Right hindlimb (tissue), 1 donor: ENCODE measurements around the gene PTPRM.

Experiments
- DNase-seq: peaks from one replicate; pipeline ENCODE4 v3.0.0-alpha.2; 2018

The PTPRM gene

DNA sequence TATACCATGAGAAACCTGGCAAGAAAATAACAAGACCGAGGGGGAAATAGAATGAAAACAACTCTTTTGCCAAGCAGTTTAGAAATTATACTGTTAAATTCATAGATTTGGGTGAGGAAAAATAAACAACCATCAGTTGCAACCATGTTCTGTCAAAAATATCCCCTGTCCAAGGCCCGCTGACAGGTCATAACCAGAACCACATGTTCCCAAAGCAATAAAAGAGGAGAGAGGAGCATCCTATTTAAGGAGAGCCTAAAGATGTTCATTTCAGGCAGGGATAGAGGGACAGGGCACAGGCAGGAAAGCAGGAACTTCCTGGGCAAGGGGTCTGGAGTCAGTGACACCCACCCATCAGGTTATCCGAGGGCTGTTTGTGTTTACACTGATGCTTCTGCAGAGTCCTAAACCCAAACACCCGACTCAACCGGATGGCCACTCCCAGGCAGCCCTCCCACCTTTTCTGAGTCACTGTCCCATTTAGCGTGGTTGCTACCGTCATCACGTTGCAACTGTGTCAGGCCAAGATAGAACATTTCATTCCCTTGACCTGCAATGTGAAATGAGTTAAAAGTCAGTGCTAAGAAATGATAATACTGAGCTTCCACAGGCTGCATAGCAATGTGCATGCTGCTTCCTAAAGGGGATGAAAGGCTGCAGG is 573.9 kb downstream of the PTPRM start:
- DNase-seq: no peak

DNA sequence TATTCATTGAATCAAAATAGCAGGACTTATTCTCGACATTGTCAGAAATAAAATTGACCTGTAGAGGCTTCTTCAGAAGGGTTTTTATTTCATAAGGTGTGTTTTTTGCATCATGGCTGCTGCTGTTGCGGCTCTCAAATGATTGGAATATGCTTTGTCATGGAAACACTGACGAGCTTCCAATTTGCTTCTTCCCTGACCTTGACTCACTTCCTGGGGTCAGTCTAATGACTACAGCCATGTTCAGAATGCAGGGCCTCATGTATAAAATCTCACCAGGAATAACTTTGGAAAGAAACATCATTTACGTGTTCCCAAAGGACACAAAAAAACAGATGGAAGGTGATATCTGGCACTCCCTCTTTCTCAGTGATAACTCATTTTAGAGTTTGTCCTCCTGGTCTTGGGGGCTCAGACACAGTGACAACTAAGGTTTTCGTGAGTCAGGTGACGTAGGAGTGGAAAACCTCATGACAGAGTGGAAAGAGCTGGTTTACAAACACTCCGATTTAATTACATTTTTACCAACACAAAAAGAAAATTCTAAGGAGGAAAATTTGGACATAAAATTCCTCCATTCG is 575.1 kb downstream of the PTPRM start:
- no peak for DNase-seq

DNA sequence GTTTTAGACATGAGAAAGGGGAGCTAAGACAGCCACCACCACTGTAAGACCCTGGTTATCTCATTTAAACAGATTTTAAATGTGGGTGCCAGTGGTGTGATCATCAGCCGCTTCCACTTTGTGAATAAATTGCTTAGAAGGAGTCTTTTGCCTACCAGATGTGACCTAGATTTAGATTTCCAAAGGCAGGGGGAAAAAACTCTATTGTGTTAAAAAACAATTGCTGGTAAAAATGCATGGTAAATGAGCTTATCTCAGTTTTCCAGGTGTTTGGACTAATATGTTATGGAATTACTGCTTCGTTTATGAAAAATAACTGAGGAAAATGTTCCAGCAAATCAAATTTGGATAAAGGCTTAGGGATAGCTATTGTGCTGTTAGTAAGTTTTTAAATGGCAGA is 575.8 kb downstream of the PTPRM start:
- no peak for DNase-seq

DNA sequence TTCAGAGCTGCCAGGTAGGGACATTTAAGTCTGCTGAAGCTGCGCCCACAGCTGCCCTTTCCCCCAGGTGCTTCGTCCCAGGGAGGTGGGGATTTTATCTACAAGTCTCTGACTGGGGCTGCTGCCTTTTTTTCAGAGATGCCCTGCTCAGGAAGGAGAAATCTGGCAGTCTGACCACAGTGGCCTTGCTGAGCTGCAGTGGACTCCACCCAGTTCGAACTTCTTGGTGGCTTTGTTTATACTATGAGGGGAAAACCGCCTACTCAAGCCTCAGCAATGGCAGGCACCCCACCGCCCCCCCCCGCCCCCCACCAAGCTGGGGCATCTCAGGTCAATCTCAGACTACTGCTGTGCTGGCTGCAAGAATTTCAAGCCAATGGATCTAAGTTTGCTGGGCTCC is 584.1 kb downstream of the PTPRM start:
- no peak for DNase-seq

DNA sequence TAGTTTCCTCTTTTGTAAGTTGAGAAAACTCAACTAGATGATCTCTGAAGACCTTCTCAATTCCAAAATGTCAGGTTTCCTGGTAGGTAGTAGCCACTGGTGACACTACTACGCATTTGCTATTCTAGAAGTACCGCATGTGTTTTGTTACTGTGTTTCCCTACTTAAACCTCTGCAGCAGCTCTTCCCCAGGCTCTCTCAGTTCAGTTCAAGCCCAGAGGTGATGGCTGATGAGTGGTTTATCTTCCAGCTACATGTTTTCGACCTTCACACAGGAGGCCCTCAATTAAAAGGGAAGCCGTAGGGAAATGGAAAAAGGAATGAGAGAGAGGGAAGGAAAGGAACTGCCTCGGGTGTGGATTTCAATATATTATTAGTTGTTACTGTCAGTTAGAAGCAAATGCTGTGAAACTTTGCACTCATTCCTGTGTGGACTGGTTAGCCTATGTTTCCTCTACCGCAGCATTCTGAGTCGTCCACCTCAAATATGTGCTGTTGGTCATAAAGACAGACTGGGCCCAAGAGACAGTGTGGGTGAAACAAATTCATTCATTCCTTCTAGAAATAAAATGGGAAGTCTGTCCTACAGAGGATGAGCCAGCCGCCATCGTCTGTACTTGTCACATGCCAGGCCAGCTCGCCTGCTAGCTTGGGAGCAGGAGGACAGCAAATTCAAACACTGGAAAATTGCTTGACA is 586.9 kb downstream of the PTPRM start:
- DNase-seq: no peak

DNA sequence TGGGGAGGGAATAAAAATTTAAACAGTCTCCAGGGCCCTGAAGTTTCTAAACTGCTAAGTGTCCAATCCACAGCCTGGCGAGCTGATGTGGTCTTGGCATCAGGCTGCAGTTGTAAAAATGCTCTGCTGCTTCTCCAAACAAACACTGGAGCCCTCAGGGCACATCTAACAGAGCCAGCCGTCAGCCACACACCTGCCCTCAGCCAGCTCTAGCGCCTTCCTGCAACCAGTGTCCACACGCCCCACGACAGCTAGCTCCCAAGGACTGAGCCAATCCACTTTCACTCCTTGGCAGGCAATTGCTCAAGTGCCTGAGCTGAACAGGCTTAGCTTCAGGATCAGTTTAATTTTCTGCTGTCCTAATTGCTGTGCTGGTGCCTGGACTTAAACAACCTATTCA is 595.7 kb downstream of the PTPRM start:
- DNase-seq: no peak

DNA sequence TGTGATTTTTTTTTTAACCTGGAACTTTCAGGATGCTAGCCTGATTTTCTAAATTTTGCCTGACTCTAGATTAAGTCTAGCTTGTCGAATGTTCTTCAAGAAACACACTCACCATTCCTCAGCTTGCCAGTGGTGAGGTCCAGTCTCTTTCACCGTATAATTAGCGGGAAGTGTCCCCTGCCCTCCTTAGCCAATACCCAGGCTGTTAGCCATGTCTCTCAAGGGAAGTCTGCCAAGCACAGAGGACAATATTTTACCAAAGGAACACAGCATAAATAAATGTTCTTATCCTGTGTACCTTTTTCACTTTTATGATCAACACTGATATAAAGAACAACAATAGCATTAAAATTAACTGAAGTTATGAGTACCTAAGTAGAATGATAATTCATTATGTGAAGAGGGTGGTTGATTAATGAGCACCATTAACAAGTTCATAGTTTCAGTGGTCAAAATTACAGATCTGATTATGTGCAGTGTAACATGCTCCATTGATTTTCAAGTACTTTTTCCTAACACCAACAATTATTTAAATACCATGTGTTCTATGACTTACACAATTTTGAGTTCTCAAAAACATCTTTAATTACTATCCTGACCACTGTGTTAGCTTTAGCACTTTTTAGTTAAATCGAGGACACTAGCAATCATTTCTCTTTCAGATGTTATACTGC is 596.3 kb downstream of the PTPRM start:
- DNase-seq: no peak

DNA sequence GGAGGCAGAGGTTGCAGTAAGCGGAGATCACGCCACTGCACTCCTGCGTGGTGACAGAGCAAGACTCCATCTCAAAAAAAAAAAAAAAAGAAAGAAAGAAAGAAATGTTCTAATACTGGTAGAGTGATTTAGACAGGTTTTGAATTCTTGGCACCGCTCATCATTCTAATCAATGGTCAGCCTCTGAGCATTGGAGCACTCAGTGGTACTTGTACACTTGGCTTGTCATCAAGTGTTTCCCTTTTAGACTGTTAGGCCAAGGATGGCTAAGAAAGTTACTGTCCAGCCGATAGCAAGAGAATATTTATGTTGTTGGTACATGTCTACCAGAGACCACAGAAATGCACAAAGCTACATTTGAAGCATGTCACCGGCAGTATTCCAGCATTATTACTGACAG is 598.0 kb downstream of the PTPRM start:
- DNase-seq: no peak

DNA sequence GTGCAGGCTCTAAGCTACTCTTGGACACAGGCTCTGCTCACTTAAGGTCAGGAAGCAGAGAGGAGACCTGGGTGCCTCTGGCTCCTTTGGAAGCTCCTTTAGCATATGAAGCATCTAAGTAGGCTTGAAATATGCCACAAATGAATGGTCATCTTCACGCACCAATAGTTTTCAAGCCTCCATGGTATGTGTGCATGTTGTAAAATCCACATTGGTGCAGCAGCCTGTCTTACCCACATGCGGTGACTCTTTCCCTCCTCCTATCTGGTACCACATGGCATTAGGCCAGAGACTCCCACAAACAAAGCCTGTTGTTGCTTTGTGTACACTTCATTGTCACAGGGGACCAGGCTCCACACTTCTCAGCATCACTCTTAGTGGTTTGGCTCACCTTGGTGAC is 599.9 kb downstream of the PTPRM start:
- no peak for DNase-seq

DNA sequence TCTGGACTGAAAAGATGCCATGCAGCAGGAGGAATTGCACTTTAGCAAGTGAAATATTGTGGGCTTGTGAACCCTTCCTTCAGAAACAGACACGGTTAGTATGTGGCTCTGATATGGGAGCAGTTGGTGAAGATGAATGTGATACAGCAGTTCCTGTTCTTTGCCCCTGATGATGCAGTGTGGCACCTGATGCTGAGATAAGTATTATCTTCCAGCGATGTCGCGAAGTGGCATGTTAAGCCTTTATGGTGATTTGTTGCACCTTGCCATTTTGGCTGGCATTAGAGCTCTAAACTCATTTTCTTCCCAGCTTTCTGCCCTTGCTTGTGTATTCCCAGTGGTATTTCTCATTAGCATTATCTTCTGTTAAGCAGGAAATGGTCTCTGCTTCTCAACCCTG is 600.6 kb downstream of the PTPRM start:
- DNase-seq: no peak

DNA sequence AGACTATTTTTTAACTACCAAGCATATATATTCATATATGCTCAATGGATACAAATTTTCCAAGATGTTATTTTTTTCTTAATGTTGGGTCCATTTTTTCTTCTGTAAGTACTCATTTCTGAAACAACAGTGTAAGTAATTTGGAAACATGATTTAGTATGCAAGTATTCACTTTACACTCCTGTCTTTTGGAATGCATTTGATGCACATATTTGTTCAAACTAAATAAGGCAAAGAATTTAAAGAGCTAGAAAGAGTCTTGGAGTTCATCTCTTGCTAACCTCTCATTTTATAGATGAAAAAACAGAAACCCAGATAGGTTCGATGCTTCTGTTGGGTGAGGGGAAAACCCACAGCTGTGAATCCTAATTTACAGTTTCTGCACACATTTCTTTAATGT is 602.6 kb downstream of the PTPRM start:
- no peak for DNase-seq

DNA sequence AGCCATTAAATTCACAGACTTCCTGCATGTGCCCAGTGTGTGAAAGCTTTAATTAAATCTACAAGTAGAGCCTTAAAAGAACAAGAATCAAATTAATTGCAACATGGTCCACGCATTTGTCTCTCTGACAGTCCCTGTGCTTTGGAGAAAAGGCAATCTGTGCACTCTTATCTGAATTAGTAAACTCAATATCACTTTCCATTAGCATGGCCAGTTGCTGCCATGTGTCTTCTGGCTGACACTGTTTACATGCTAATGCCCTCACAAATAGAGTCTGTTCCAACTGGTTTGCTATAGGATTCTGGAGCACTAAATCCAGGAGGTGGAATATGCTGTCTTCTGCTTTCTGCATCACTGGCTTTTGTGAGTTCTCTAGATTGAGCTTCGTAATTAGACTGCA is 607.7 kb downstream of the PTPRM start:
- no peak for DNase-seq

DNA sequence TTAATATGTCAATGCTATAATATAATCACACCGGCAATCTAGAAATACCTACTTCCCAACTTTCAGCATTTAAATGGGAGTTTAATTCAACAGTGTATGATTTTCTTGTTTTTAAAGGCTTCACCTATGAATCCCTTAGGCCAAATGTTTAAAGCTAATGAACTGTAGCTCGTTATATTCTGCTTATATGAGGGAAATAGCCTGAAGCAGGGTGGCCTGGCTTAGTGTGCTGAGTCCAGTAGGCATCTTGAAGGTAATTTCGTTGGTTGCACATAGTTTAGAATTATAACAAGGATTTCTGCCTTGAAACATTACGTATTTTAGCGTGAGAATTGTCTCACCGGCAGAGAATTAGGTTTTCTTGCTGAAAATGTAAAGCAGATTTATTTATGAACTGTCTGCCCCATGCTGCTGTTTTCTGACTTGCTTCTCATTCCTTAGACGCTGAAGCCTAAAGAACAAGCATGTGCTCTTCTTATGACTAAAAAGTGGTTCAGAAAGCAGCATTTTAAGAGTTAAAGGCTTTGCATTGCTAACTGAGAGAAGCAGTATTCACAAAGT is 608.5 kb downstream of the PTPRM start:
- DNase-seq: no peak

DNA sequence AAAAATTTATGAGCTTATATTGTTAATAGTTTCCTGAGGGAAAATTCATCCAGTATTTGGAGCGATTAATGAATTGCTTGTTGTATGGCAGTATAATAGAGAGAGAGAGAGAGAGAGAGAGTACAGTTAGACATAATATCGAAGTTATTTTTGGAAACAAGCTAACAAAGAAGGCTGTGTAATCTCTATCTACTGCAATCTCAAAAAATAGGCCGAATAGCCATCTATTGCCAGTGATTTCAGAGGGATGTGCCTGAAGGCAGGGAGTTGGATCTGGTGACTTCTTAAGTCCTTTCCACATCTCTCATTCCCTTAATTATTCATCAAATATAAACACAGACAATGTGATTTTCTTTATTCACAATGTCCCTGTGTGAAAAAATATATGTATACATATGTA is 609.0 kb downstream of the PTPRM start:
- no peak for DNase-seq

DNA sequence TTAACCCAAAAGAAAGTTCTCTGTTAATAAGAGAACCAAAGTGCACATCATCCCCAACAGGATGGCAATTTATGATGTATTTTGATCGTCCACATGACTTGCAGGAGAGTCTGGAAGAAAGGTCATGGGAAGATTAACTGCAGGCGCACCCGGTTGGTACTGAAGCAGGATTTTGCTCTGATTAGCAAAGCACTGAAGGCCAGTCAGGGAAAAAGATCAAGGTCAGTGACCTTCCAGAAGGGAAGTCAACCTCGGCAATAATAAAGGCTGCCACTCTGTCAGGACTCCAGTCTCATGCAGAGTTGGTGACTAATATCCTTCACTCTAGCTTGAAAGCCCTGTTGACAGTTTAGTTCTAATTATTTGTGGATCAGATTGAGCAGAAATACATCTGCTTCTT is 609.4 kb downstream of the PTPRM start:
- no peak for DNase-seq

DNA sequence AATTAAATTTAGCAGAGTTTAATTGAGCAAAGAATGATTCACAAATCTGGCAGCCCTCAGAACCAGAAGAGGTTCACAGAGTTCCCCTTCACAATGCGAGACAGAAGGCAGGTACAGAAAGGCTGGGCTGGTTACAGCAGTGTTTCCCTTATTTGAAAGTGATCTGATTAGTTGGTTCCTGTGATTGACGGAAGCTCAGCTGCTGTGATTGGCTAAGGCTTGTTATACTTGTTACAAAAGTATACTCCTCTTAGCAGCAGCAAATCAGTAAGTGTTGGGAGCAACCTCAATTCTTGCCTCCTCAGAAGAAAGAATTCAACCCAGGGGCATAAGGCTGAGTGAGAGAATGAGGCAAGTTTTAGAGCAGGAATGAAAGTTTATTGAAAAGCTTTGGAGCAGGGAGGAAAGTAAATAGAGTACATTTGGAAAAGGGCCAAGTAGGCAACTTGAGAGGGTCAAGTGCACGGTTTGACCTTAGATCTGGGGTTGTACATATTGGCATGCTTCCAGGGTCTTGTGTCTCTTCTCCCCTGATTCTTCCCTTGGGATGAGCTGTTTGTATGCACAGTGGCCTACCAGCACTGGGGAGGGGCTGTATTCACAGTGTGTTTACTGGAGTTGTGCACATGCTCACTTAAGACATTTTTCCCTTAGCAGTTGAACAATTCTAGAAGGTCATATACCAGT is 610.4 kb downstream of the PTPRM start:
- DNase-seq: no peak

DNA sequence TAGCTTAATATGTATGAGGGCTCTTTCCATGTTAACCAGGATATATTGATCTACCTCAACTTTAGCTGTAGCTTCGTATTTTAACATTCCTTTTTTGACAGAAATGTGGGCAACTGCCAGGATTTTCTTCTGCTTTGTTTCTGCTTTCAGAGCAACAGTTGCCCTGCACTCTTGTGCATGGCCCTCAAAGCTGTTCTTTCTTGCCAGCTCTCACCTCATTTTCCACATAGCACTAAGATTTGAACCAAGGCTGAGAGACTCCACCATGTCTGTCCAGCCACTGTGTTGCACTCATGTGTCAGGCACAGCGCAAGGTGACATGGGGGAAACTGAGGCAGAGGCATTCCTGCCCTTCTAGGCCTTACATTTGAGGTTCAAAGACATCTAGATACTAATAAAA is 619.3 kb downstream of the PTPRM start:
- no peak for DNase-seq

DNA sequence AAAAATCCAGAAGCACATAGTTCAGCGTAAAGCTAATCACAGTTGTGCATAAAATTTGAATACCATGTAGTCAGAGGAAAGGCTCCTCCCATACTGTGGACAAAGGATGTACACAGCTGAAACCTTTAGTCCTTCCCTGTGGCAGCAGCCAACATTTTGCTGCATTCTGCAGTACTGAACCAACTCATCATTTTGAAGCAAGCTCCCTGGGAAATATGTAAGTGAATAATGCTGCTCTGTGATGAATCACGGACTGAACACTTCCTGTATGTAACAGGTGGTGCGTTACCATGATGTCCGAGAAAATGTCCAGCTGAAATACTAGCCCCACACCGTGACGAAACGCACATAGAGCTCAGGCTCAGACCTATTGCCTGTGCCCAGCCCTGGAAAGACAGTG is 621.1 kb downstream of the PTPRM start:
- no peak for DNase-seq

DNA sequence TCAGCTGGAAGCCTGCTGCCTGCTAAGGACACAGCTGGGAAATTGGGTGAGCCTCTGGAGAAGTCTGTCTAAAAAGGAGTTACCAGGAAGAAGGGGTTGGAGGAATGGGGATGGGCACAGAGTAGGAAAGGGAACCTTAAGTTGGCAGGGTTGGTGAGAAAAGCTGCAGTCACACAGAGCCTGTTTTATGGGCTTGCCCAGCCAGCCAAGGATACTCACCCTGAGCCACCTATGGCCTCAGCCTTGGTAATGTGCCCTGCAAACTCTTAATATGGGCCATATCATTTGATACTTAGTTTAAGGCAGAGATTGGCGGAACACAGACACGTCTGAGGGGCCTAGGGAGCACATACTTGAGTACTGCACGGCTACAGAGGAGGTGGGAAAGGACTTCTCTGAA is 623.9 kb downstream of the PTPRM start:
- DNase-seq: no peak

DNA sequence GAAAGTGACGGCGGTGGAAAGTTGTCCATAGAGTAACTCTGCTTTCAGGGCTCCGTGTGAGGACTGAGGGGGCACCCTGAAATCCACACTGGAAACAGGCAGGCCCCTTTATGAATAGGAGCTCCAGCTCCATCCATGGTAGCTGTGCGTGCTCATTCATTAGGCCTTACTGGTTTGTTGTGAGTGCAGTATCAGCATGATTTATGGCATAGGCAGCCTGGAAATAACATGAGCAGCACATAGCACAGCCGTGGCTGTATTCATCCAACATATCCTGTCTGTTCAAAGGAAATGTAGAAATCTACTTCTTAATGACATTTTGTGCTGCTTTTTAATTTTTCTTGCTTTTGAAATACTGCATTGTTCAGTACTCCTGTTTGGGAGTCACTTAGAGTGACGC is 627.3 kb downstream of the PTPRM start:
- DNase-seq: no peak

DNA sequence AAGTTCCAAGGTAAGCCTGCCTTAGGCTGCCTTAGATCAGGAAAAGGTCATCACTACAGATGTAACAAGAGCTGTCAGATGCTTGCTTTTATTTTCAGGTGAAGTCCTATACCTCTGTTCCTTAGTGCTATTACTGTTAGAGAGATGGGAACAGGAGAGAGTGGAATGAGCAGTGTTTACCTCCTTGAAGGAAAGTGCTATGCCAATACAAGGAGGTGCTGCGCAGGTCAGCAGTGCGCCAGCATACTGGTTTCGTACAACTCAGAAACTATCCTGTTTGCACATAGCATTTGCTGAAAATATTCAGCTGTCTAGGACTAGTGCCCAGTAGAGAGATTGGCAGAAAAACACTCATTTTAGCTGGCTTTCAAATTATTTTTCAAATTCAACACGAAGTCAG is 629.1 kb downstream of the PTPRM start:
- DNase-seq: no peak

DNA sequence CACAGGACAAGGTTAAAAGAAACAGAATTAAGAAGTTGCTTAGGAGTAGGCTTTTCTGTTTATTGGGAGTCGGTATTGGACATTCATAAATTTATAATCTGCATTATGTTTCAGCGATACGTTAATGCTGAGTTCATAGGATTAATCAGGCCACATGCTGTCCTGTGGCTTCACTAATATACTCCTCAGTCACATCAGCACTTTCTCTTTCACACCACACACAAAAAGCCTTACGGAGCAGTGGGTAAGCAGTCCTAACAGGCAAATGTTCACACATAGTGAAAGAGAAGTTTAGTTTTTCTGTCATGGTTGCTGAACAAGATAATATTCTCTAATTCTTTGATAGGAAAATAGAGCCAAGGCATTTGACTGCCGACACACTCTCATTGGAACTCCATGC is 630.4 kb downstream of the PTPRM start:
- DNase-seq: no peak

DNA sequence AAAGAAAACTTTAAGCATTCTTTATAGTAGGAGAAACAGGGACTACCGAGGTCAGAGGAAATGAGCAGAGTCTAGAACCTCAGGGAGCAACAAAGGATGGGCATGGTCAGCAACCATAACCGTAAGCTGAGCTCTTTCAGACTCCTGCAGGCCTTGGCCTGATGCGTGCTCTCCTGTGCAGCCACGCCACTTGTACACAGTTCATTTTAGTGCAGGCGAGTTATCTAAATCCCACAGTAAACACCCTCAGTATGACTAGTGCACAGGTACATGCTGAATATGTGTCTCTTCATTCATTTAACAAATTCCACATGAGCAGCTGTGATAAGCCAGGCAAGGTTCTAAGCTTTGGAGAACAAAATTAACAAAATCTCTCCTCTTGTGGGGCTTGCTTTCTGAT is 640.9 kb downstream of the PTPRM start:
- DNase-seq: no peak
